ENCODE data around the gene SKI. TPM values are rescaled to one million over a fixed set of nuclear protein-coding genes. Genes with fewer than 3 reads are reported as not detected.

Gene SKI
- total RNA-seq, 2 donors from 2014 or later = 135 to 138 TPM

DNA sequence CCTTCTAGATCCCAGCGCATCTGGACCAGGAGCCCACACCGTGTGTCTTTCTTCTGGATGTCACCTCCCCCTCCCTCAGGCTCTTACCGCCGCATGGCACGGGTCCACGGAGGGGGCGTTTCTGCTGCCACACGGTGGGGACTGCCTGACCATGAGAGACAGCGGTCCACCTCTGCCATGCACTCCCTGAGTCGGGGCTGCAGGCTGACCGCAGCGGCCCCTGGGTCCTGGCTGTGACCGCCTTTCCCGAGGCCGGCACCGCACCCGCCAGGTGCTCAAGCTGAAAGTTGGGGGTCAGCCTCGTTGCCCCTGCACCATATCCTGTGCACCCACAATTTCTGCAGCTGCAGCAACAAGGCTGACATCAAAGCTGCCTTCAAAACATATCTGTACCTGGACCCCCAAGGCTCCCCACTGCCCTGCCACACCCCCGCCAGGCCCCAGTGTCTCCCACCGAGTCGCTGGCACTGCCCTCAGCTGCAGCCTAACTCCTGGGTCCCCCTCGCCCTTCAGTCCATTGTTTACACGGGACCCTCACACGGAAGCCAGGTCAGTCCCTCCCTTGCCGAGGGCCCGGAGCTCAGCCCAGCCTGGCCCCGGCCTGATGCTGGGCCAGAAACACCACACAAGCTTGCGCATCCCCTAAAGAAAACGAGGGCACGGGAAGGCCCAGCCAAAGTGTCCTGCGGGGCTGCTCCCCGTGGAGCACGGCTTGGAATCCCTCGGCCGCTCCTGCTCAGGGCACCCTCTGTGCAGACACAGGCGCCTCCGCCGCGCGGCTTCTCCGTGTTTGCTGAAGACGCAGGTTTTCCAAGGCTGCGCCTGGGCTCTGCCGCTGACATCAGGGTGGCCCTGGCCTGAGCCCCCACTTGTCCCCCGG lies 111.3 kb downstream of the SKI start:
- Histone ChIP-seq H3K27ac (no peak overlapping the region), H3K27me3 (replicated peaks; ENCODE audit: insufficient read depth) (no peaks in the 10 kb centered on the region), H3K4me1 (ENCODE audit: control insufficient read depth in 1 of 2, low read depth in 2 of 2) (no peaks in the 10 kb centered on the region), H3K9me3 (no peaks in the 10 kb centered on the region), H3K36me3 (no peaks in the 10 kb centered on the region), H3K4me3 (no peak overlapping the region)
- DNase-seq (ENCODE audit: low spot score) = no peak
- TF ChIP-seq, protein P1, sequence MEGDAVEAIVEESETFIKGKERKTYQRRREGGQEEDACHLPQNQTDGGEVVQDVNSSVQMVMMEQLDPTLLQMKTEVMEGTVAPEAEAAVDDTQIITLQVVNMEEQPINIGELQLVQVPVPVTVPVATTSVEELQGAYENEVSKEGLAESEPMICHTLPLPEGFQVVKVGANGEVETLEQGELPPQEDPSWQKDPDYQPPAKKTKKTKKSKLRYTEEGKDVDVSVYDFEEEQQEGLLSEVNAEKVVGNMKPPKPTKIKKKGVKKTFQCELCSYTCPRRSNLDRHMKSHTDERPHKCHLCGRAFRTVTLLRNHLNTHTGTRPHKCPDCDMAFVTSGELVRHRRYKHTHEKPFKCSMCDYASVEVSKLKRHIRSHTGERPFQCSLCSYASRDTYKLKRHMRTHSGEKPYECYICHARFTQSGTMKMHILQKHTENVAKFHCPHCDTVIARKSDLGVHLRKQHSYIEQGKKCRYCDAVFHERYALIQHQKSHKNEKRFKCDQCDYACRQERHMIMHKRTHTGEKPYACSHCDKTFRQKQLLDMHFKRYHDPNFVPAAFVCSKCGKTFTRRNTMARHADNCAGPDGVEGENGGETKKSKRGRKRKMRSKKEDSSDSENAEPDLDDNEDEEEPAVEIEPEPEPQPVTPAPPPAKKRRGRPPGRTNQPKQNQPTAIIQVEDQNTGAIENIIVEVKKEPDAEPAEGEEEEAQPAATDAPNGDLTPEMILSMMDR (IDR thresholded peaks at IDR 0.05) = no peak
- ATAC-seq (ENCODE audit: insufficient number of reproducible peaks, low FRiP score, low read depth) = no peak

DNA sequence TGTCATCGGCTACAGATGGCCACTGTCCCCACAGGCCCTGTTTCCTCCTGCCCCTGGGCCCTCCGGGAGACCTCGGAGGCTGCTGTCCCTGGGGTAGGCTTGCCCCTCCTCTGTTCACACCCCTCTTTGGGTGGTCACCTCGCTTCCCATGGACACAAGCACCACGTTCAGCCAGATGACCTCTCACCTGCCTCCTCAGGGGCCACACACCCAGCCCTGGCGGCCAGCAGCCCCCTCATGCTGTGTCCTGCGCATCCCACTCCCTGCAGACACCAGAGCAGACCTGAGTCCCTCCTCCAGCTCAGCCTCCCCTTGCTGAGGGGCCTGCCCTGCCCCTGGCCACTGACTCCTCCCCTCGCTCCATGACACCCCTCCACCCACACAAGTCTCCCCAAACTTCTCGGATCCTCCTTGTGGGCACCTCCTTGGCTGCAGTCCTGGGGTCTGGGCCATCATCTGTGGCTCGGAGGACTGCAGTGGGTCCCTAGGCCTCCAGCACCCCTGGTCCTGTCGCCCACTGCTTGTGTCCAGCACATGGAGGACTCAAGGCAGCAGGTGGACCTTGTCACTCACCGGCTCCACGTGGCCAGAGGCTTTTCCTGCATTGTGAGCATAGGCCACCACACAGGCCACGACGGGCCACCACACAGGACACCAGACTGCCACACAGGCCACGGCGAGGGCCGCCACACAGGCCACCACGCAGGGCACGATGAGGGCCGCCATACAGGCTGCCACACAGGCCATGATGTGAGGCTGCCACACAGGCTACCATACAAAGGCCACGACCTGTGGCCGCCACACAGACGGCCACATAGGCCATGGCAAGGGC lies 112.2 kb downstream of the SKI start:
- no peaks in the 10 kb centered on the region for H3K36me3 ChIP-seq
- H3K4me3 ChIP-seq = no peak overlapping the region
- no peak overlapping the region for H3K27ac ChIP-seq
- H3K4me1 ChIP-seq (ENCODE audit: control insufficient read depth in 1 of 2, low read depth in 2 of 2) = no peaks in the 10 kb centered on the region
- TF ChIP-seq, protein P1 (IDR thresholded peaks at IDR 0.05) = no peak
- ATAC-seq (ENCODE audit: insufficient number of reproducible peaks, low FRiP score, low read depth) = no peak
- no peak for DNase-seq (ENCODE audit: low spot score)
- H3K27me3 ChIP-seq (replicated peaks; ENCODE audit: insufficient read depth) = no peaks in the 10 kb centered on the region
- no peaks in the 10 kb centered on the region for H3K9me3 ChIP-seq

DNA sequence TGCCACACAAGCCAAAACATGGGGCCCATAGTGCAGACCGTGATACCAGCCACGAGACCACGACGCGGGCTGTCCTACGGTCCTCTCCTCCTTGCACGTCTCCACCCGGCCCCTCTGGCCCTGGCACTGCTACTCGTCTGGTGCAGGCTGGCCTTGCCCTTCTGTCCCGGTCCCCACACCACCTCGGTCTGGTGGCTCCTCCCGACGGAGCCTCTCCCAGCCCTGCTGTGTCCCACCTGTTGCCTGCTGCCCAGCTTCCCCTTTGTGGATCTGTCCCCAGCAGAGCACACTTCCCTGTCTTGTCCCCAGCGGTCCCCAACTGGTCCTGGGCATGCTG lies 112.8 kb downstream of the SKI start:
- no peaks in the 10 kb centered on the region for H3K27me3 ChIP-seq (replicated peaks; ENCODE audit: insufficient read depth)
- no peaks in the 10 kb centered on the region for H3K9me3 ChIP-seq
- ATAC-seq (ENCODE audit: insufficient number of reproducible peaks, low FRiP score, low read depth) (no peak), DNase-seq (ENCODE audit: low spot score) (no peak)
- no peaks in the 10 kb centered on the region for H3K36me3 ChIP-seq
- H3K4me1 ChIP-seq (ENCODE audit: control insufficient read depth in 1 of 2, low read depth in 2 of 2) = no peaks in the 10 kb centered on the region
- TF ChIP-seq, protein P1 (IDR thresholded peaks at IDR 0.05) = no peak
- H3K27ac ChIP-seq = no peak overlapping the region
- H3K4me3 ChIP-seq = no peak overlapping the region

DNA sequence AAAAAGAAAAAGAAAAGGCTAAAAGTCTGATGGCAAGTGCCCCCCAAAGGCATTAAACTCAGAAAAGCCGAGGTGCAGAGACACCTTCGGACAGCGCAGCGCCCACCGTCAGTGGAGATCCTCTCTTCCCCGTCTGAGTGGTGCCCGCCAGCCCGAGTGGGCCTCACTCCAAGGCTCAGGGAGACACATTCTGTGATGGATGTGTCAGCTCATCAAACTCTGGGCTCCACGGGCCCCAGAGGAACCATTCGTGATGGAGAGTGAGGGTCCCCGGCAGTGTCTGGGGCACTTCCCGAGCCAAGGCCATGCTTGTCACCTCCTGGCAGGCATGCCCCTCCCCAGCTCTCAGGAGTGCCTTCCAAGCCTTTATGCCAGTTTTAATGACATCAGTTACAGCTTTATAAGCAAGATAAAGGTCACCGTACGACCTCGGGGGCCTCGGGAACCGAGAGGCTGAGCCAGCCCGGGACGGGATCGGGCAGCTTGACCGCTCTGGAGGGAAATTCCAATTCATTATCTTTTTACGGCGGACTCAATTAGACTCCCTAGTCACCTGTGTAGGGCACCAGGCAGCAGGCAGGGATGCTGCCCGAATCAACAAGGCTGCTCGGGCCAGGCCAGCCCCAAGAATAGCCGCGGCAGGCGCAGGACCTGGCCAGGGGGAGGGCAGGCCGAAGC lies 113.7 kb downstream of the SKI start:
- H3K36me3 ChIP-seq = no peaks in the 10 kb centered on the region
- no peak overlapping the region for H3K27ac ChIP-seq
- no peaks in the 10 kb centered on the region for H3K4me1 ChIP-seq (ENCODE audit: control insufficient read depth in 1 of 2, low read depth in 2 of 2)
- no peaks in the 10 kb centered on the region for H3K9me3 ChIP-seq
- H3K4me3 ChIP-seq = no peak overlapping the region
- TF ChIP-seq, protein P1 (IDR thresholded peaks at IDR 0.05) = no peak
- H3K27me3 ChIP-seq (replicated peaks; ENCODE audit: insufficient read depth) = no peaks in the 10 kb centered on the region
- no peak for ATAC-seq (ENCODE audit: insufficient number of reproducible peaks, low FRiP score, low read depth)
- DNase-seq (ENCODE audit: low spot score) = no peak

Data from thoracic aorta (tissue), 2 donors.